Stomach (tissue), 9 donors: Measurements from ENCODE around the gene PLIN3. TPM values are rescaled to one million over a fixed set of nuclear protein-coding genes. Genes with fewer than 3 reads are reported as not detected.

Experiments
- DNase-seq, 2 donors: peaks; one replicate each; pipeline versions ENCODE4 v3.0.0 to v3.0.0-alpha.2; 2013 to 2019
- H3K27ac ChIP-seq, 5 donors: fragments of 200-600 bp in 4 of 5; sonication (generic) in 4 of 5; one replicate each; pipeline ENCODE4 v1.5.1; 2013 to 2019; ENCODE audit warnings: mild to moderate bottlenecking in 1 of 5, moderate library complexity in 1 of 5
- H3K27me3 ChIP-seq, 3 donors: fragments of 200-600 bp; sonication (generic); one replicate each; pipeline ENCODE4 v1.5.1; 2017 to 2019; ENCODE audit warnings: mixed run types in 1 of 3
- H3K36me3 ChIP-seq, 4 donors: fragments of 200-600 bp; sonication (generic); 1 replicate in 3 of 4; 2 replicates in 1 of 4; pipeline ENCODE4 v1.5.1; 2016 to 2019
- H3K4me1 ChIP-seq, 4 donors: fragments of 200-600 bp; sonication (generic); one replicate each; pipeline ENCODE4 v1.5.1; 2016 to 2019
- H3K4me3 ChIP-seq, 4 donors: fragments of 200-600 bp; sonication (generic) in 3 of 4; one replicate each; pipeline ENCODE4 v1.5.1; 2016 to 2019; ENCODE audit warnings: mild to moderate bottlenecking in 1 of 4
- H3K9me3 ChIP-seq, 4 donors: fragments of 200-600 bp; sonication (generic); one replicate each; pipeline ENCODE4 v1.5.1; 2016 to 2019
- EP300 ChIP-seq: sonication (generic); formaldehyde crosslinking; IDR thresholded peaks from one replicate; pipeline ENCODE4 v1.6.1; 2017; ENCODE audit warnings: antibody characterized with exemption
- POLR2A ChIP-seq, 4 donors: fragments of 450-650 bp; IDR thresholded peaks; one replicate each; pipeline ENCODE4 v1.6.1; 2016; ENCODE audit warnings: antibody characterized with exemption in 4 of 4, control low read depth in 2 of 4, mild to moderate bottlenecking in 1 of 4, moderate library complexity in 1 of 4
- POLR2AphosphoS5 ChIP-seq, 3 donors: sonication (generic); formaldehyde crosslinking; IDR thresholded peaks; one replicate each; pipeline ENCODE4 v1.6.1; 2016; ENCODE audit warnings: antibody characterized with exemption in 3 of 3
- WGBS, 5 donors: extraction: QIAGEN DNeasy Blood & Tissue Kit in 3 of 5; methylation state at CpG; one replicate each; pipeline versions ENCODE4 v1.1.5 to v1.1.7; 2013 to 2018; 5-methylcytosine and 5-hydroxymethylcytosine counted together
- intact Hi-C: fragments of 100-400 bp; cut with DNase I; formaldehyde crosslinking; loops from one replicate; pipeline ENCODE4 v1.15.1; 2023; ENCODE audit warnings: low total_unique reads
- polyA plus RNA-seq, 3 donors: library from polyadenylated mRNA; stranded (reverse); fragments of 200-250 nt; gene quantifications; one replicate each; pipeline ENCODE4 v1.2.3, GENCODE V29; 2013
- total RNA-seq, 5 donors: library from RNA; depleted of rRNA; stranded (reverse); fragments of >200 nt; gene quantifications; one replicate each; pipeline versions ENCODE4 v1.1.0 to v1.2.3, GENCODE V29; 2014 to 2016
- TF ChIP-seq, protein P1 (sequence below), 7 experiments: fragments of 450-650 bp in 4 of 7; fragments of 200-600 bp in 3 of 7; sonication (generic) in 3 of 7; IDR thresholded peaks; one replicate each; pipeline ENCODE4 v1.5.1; 2016 to 2019; ENCODE audit warnings: antibody characterized with exemption in 7 of 7, control low read depth in 2 of 7, mild to moderate bottlenecking in 1 of 7
- donor health status: healthy with polysubstance abuse.
- donor health status: Bipolar disorder and iron deficiency.
- donor health status: healthy.

PLIN3 gene
- total and polyA plus RNA-seq, 8 donors: 8.9 to 55.3 (median 27.8) TPM

DNA sequence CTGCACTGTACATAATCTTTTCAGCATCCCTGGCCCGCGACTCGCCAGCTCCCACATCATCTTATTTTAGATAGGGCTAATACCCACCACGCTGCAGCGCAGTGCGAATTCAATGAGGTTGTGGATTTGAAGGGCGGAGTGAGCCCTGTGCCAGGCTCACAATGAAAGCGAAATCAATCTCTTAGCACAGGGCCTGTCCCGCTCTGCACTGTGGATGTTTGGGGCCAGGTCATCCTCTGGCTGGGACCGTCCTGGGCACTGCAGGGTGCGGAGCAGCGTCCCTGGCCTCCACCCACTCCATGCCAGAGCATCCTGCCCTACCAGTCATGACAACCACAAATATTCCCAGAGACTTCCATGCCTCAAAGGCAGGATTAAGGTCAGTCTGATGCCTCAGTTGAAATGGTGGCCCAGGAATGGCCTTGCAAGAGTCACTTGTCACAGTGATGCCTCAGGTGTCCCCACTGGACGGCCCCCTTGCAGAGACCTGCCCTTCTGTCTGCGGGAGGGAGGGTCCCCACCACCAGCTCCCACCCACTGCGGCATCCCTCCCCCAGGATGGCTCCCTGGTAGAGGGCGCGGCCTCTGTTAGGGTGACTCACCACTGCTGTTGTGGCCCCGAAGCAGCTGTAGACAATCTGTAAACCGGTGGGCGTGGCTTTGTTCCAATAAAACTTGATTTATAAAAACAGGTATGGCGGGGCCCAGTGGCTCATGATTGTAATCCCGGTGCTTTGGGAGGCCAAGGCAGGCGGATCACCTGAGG is 47.5 kb upstream of the PLIN3 start:
- H3K4me3 ChIP-seq: peak overlapping the region in 3 of 4 donors; percentile 33 to 38 (median 38)
- no peaks in the 10 kb centered on the region for H3K27me3 ChIP-seq
- H3K36me3 ChIP-seq: no peaks in the 10 kb centered on the region
- intact Hi-C loops: loop anchor here (5.0 kb wide), 1 partner anchor 43 kb away; no protein-coding TSS in a partner anchor
- peaks cover 15 to 49% (median 28%) of the 10 kb centered on the region in 4 donors for H3K4me1 ChIP-seq
- H3K9me3 ChIP-seq: no peaks in the 10 kb centered on the region
- TF ChIP-seq POLR2A (IDR thresholded peaks at IDR 0.05) (no peak), EP300 (no peak), POLR2AphosphoS5 (IDR thresholded peaks at IDR 0.05) (no peak)
- TF ChIP-seq, protein P1, sequence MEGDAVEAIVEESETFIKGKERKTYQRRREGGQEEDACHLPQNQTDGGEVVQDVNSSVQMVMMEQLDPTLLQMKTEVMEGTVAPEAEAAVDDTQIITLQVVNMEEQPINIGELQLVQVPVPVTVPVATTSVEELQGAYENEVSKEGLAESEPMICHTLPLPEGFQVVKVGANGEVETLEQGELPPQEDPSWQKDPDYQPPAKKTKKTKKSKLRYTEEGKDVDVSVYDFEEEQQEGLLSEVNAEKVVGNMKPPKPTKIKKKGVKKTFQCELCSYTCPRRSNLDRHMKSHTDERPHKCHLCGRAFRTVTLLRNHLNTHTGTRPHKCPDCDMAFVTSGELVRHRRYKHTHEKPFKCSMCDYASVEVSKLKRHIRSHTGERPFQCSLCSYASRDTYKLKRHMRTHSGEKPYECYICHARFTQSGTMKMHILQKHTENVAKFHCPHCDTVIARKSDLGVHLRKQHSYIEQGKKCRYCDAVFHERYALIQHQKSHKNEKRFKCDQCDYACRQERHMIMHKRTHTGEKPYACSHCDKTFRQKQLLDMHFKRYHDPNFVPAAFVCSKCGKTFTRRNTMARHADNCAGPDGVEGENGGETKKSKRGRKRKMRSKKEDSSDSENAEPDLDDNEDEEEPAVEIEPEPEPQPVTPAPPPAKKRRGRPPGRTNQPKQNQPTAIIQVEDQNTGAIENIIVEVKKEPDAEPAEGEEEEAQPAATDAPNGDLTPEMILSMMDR (IDR thresholded peaks at IDR 0.05): no peak
- peak overlapping the region in 3 of 5 donors; percentile 34 to 80 (median 42) for H3K27ac ChIP-seq
- DNase-seq: peak; percentile 57 to 66
- WGBS, 5 donors: 60 to 75% (median 72%) methylated on average over 21 to 23 of the region's 23 CpGs

DNA sequence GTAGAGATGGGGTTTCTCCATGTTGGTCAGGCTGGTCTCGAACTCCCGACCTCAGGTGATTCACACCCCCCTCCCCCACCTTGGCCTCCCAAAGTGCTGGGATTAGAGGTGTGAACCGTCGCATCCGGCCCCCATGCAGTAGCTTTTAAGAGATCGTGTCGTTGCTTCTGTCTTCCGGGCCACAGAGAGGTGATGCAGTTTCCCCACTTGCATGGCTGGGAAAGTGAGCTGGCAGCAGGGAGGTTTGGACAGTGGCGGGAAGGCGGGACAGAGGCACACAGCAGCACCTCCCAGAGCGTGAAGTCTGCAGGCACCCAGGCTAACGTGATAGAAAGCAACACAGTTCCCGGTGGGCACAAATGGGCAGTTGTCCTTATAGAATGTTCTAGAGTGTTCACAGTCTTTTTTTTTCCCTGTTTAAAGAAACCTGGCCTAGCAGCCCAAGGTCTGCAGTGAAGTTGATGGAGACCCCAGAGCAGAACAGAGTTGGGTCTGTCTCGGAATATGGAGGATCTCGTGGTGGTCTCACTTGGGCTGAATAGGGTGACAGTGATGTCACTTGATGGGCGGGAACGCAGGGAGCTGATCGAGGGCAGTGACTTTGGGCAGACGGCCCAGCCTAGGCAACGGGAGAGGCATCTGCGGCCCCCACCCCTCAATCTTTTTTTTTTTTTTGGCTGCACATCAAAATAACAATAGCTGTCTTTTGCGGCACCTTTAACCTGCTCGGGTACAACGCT is 46.7 kb upstream of the PLIN3 start:
- Histone ChIP-seq H3K36me3 (no peaks in the 10 kb centered on the region), H3K27me3 (peaks cover 0 to 4% (median 3%) of the 10 kb centered on the region in 3 donors), H3K9me3 (no peaks in the 10 kb centered on the region), H3K4me1 (peaks cover 19 to 55% (median 35%) of the 10 kb centered on the region in 4 donors), H3K4me3 (peak overlapping the region in 3 of 4 donors; percentile 33 to 38 (median 38)), H3K27ac (peak overlapping the region in 2 of 5 donors; percentile 42 to 80)
- intact Hi-C loops: loop anchor here (5.0 kb wide), 1 partner anchor 42 kb away; no protein-coding TSS in a partner anchor
- WGBS, 5 donors: 75 to 80% (median 79%) methylated on average over 24 of the region's 24 CpGs
- no peak for DNase-seq
- TF ChIP-seq EP300 (no peak), POLR2A (IDR thresholded peaks at IDR 0.05) (no peak), POLR2AphosphoS5 (IDR thresholded peaks at IDR 0.05) (no peak)
- TF ChIP-seq, protein P1 (IDR thresholded peaks at IDR 0.05): no peak

DNA sequence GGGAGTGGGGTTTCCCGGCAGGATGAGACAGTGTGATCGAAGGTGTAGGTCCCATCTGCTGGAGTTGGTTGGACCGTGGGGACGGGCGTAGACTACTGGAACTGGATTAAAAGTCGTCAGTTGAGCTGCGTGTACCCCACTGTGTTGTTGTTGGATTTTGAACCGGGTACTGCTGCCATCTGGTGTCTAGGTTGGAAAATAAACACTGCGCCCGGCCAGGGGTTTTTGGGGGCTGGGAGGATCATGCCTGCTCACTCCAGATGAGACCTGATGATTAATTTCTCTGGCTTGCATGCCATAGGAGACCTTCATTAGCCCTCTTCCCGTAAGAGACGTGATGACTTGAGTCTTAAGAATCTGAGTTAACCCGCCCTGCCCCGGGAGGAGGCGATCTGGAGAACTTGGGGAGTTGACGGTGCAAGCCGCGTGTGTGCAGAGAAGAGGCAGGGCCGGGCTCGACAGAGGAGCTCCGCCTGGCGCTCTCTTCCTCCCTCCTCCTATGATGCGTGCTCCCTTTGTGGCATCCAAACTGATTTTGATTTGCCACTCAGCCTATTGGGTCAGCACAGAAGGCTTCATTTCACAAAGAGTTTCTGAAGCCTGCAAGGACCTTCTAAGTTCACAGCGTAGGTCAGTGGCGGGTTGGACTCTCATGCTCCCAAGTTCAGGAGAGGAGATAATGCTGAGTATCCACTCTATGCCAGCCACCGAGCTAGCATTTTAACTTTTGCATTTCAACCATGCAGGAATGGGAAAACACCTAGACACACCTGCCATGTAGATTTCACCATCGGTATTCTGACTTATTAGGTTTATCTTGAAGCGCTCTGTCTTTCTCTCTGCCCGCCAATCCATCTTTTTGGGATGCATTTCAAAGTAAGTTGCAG is 44.6 kb upstream of the PLIN3 start:
- TF ChIP-seq EP300: no peak
- TF ChIP-seq POLR2AphosphoS5 (IDR thresholded peaks at IDR 0.05): peak in 1 of 3 donors; percentile 48
- TF ChIP-seq POLR2A (IDR thresholded peaks at IDR 0.05): no peak
- TF ChIP-seq, protein P1 (IDR thresholded peaks at IDR 0.05): peak in 5 of 7 experiments; percentile 18 to 62 (median 46)
- Histone ChIP-seq H3K27ac (peak overlapping the region in 4 of 5 donors; percentile 35 to 71 (median 50)), H3K27me3 (peaks cover 0 to 15% (median 10%) of the 10 kb centered on the region in 3 donors), H3K4me1 (peaks cover 24 to 65% (median 42%) of the 10 kb centered on the region in 4 donors), H3K9me3 (no peaks in the 10 kb centered on the region), H3K36me3 (no peaks in the 10 kb centered on the region), H3K4me3 (peak overlapping the region; percentile 6 to 82 (median 73))
- 22 to 35% (median 24%) methylated on average over 19 to 29 of the region's 29 CpGs for WGBS, 5 donors
- DNase-seq: peak; percentile 52 to 86
- intact Hi-C loops: loop anchor here (2.0 to 5.0 kb wide), 2 partner anchors 40 to 101 kb away; no protein-coding TSS in a partner anchor
